Kidney epithelial cell (primary cell): ENCODE measurements around the gene KDM2B. TPM values are rescaled to one million over a fixed set of nuclear protein-coding genes. Genes with fewer than 3 reads are reported as not detected.
A peak's percentile ranks its signal among the peaks of the same experiment; 100 is the strongest.
"Not testable (repeated sequence)": the region's sequence is repeated elsewhere in the genome, so short reads cannot be mapped to it uniquely, and the experiment has no call there.

ENCODE experiments used
- DNase-seq: peaks from one replicate; pipeline ENCODE4 v3.0.0-alpha.2; 2010; ENCODE audit warnings: low read depth
- H3K27me3 ChIP-seq: 2 replicates; pipeline ENCODE4 v1.6.0; 2011; ENCODE audit warnings: low read length; ENCODE audit not compliant: control insufficient read depth, insufficient read depth
- H3K36me3 ChIP-seq: 2 replicates; pipeline ENCODE4 v1.5.1; 2011; ENCODE audit warnings: low read length; ENCODE audit not compliant: control insufficient read depth, insufficient read depth
- H3K4me3 ChIP-seq: 2 replicates; pipeline ENCODE4 v1.5.1; 2011; ENCODE audit warnings: low read depth, mild to moderate bottlenecking, control low read depth, low read length
- CTCF ChIP-seq: IDR thresholded peaks from 2 replicates; pipeline ENCODE4 v1.5.1; 2011; ENCODE audit warnings: mild to moderate bottlenecking, moderate library complexity, low read length, control low read depth, inconsistent platforms; ENCODE audit not compliant: insufficient read depth, poor library complexity, severe bottlenecking
- total RNA-seq: library from RNA; depleted of rRNA; stranded (reverse); fragments of >200 nt; gene quantifications from 2 replicates; pipeline ENCODE4 v1.2.3, GENCODE V29; 2015

KDM2B gene
- total RNA-seq, 1 donor from 2014 or later = 34.7 TPM

GRCh38 chr12:121390856-121391255, 190.0 kb downstream of the KDM2B start:
- Histone ChIP-seq H3K27me3 (no peaks in the 10 kb centered on the region), H3K36me3 (no peaks in the 10 kb centered on the region), H3K4me3 (no peak overlapping the region)
- TF ChIP-seq CTCF = no peak
- DNase-seq = no peak

- Histone ChIP-seq H3K36me3 (no peaks in the 10 kb centered on the region), H3K27me3 (no peaks in the 10 kb centered on the region), H3K4me3 (no peak overlapping the region)
- DNase-seq = peak; percentile 35
- TF ChIP-seq CTCF = no peak
Measured at GRCh38 chr12:121388421-121388981, 192.3 kb downstream of the KDM2B start.

GRCh38 chr12:121384891-121385290, 195.9 kb downstream of the KDM2B start:
- not testable (repeated sequence) for DNase-seq, H3K36me3 ChIP-seq, H3K4me3 ChIP-seq, H3K27me3 ChIP-seq

- Histone ChIP-seq H3K36me3 (no peaks in the 10 kb centered on the region), H3K27me3 (no peaks in the 10 kb centered on the region), H3K4me3 (no peak overlapping the region)
- no peak for TF ChIP-seq CTCF
- DNase-seq = no peak
Measured at GRCh38 chr12:121383601-121384021, 197.2 kb downstream of the KDM2B start.

- no peak for TF ChIP-seq CTCF
- no peak overlapping the region for H3K4me3 ChIP-seq
- H3K36me3 ChIP-seq = no peaks in the 10 kb centered on the region
- no peaks in the 10 kb centered on the region for H3K27me3 ChIP-seq
- DNase-seq = no peak
Measured at GRCh38 chr12:121379945-121380344, 200.9 kb downstream of the KDM2B start.

Other genes starting within 250 kb of the KDM2B start
- 86.2 and 90.8 TPM in 2 replicates for gene ANAPC5, start 228.6 kb downstream of the KDM2B start, total RNA-seq
- gene RNF34, start 180.9 kb downstream of the KDM2B start, total RNA-seq = 37.7 and 45.3 TPM in 2 replicates
- 11.9 and 18.4 TPM in 2 replicates for gene ORAI1, start 45.5 kb upstream of the KDM2B start, total RNA-seq
- gene MORN3, start 88.6 kb upstream of the KDM2B start, total RNA-seq = 0.89 and 1.3 TPM in 2 replicates
- gene TMEM120B, start 131.7 kb upstream of the KDM2B start, total RNA-seq = 8.8 and 8.9 TPM in 2 replicates
- 194 and 311 TPM in 2 replicates for gene RHOF, start 212.7 kb upstream of the KDM2B start, total RNA-seq
- 8.1 and 9.6 TPM in 2 replicates for gene SETD1B, start 223.0 kb upstream of the KDM2B start, total RNA-seq